A549 (cell line): ENCODE measurements around the gene GCAT.

Experiments used
- CBX2 ChIP-seq: fragments of 200-600 bp; sonication (generic); IDR thresholded peaks from 2 replicates; pipeline ENCODE4 v1.6.1; 2016; ENCODE audit warnings: low read depth, mild to moderate bottlenecking, borderline replicate concordance
- JUNB ChIP-seq: fragments of >200 bp; sonication (Bioruptor Twin); formaldehyde crosslinking; IDR thresholded peaks from 2 replicates; pipeline ENCODE4 v1.6.1; 2016
- POLR2A ChIP-seq: IDR thresholded peaks from 2 replicates; pipeline ENCODE4 v1.6.1; 2012; ENCODE audit warnings: mild to moderate bottlenecking, low read length
- POLR2AphosphoS2 ChIP-seq: conservative IDR thresholded peaks from 2 replicates; pipeline ENCODE4 v1.6.1; 2012; ENCODE audit warnings: low read length, improper control_type of control experiment, inconsistent platforms
- SMC3 ChIP-seq: fragments of >200 bp; sonication (Bioruptor Twin); formaldehyde crosslinking; IDR thresholded peaks from 3 replicates; pipeline ENCODE4 v1.6.1; 2018; ENCODE audit warnings: inconsistent platforms
- TF ChIP-seq, protein P1 (sequence below): fragments of >200 bp; sonication (Bioruptor Twin); formaldehyde crosslinking; IDR thresholded peaks from 3 replicates; pipeline ENCODE4 v1.5.1; 2016
- TF ChIP-seq, protein P2 (sequence below): fragments of 150-350 bp; IDR thresholded peaks from 2 replicates; pipeline ENCODE4 v1.6.1; 2014; ENCODE audit warnings: low read depth, mild to moderate bottlenecking, low read length
- TF ChIP-seq, protein P3 (sequence below): fragments of 450-650 bp; IDR thresholded peaks from 2 replicates; pipeline ENCODE4 v1.6.1; 2014; ENCODE audit warnings: antibody characterized with exemption

DNA sequence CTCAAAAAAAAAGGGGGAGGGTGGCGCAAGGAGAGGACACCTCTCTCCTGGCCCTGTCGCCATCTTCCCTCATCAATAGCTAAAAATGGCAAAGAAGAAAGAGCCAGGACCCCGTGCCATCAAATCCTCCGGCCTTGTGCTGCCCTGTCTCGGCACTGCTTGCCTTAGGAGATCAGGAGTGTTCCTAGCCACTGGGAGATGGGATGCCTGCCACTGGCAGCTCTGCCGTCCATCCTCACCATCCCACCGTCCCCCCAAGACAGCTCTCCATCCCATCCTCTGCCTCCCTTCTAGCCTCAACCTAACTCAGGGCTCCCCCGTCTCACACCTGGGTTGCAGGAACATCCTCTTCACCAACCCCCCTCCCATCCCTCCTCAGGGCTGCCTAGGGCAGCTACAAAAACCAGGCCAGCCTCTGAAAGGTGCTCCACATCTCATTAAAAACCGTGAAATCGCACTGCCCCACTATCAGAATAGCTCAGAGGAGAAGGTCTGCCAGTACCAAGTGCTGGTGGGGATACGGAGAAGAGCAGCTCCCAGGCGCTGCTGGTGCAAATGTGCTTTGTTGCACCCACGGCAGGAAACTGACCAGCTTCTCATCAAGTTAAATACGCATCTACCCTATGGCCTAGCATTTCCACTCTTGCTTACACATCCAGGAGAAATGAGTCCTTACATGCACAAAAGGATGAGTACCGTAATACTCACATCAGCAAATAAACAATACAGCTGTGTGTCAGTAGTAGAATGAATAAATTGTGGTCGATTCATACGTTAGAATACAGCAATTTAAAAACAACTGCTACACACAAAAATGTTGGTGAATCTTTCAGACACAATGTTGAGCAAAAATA is 31.7 kb upstream of the GCAT start:
- TF ChIP-seq CBX2 (no peak), POLR2AphosphoS2 (no peak), JUNB (no peak), POLR2A (no peak), SMC3 (no peak)
- TF ChIP-seq, protein P1, sequence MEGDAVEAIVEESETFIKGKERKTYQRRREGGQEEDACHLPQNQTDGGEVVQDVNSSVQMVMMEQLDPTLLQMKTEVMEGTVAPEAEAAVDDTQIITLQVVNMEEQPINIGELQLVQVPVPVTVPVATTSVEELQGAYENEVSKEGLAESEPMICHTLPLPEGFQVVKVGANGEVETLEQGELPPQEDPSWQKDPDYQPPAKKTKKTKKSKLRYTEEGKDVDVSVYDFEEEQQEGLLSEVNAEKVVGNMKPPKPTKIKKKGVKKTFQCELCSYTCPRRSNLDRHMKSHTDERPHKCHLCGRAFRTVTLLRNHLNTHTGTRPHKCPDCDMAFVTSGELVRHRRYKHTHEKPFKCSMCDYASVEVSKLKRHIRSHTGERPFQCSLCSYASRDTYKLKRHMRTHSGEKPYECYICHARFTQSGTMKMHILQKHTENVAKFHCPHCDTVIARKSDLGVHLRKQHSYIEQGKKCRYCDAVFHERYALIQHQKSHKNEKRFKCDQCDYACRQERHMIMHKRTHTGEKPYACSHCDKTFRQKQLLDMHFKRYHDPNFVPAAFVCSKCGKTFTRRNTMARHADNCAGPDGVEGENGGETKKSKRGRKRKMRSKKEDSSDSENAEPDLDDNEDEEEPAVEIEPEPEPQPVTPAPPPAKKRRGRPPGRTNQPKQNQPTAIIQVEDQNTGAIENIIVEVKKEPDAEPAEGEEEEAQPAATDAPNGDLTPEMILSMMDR: no peak
- TF ChIP-seq, protein P2, sequence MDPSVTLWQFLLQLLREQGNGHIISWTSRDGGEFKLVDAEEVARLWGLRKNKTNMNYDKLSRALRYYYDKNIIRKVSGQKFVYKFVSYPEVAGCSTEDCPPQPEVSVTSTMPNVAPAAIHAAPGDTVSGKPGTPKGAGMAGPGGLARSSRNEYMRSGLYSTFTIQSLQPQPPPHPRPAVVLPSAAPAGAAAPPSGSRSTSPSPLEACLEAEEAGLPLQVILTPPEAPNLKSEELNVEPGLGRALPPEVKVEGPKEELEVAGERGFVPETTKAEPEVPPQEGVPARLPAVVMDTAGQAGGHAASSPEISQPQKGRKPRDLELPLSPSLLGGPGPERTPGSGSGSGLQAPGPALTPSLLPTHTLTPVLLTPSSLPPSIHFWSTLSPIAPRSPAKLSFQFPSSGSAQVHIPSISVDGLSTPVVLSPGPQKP: no peak
- TF ChIP-seq, protein P3, sequence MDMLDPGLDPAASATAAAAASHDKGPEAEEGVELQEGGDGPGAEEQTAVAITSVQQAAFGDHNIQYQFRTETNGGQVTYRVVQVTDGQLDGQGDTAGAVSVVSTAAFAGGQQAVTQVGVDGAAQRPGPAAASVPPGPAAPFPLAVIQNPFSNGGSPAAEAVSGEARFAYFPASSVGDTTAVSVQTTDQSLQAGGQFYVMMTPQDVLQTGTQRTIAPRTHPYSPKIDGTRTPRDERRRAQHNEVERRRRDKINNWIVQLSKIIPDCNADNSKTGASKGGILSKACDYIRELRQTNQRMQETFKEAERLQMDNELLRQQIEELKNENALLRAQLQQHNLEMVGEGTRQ: no peak
